ENCODE data around the gene TAS2R60. TPM values are rescaled to one million over a fixed set of nuclear protein-coding genes. Genes with fewer than 3 reads are reported as not detected.

The TAS2R60 gene
- total RNA-seq, 1 experiment from 2014 or later = not detected

- Histone ChIP-seq H4K91ac (ENCODE audit: insufficient read length, low read depth, low read length) (no peak overlapping the region), H2AFZ (ENCODE audit: low read length) (no peak overlapping the region), H2BK20ac (ENCODE audit: low read depth, low read length, poor library complexity, severe bottlenecking) (no peak overlapping the region), H2BK5ac (ENCODE audit: insufficient read length, low read length) (peak overlapping the region; percentile 24), H3K23ac (ENCODE audit: insufficient read length, low read depth, low read length) (no peak overlapping the region), H3K9me3 (ENCODE audit: control insufficient read depth, low read depth, low read length) (no peaks in the 10 kb centered on the region), H3K9ac (ENCODE audit: extremely low read depth, insufficient read length, low read length) (peak overlapping the region; percentile 65), H4K5ac (ENCODE audit: insufficient read length, low read depth, low read length) (no peak overlapping the region), H4K8ac (replicated peaks; ENCODE audit: insufficient read length, low read depth, low read length) (no peak overlapping the region), H3K4me1 (ENCODE audit: insufficient read depth, low read length) (peaks cover 34% of the 10 kb centered on the region), H4K20me1 (ENCODE audit: control insufficient read depth, insufficient read depth, insufficient read length) (no peaks in the 10 kb centered on the region), H3K27me3 (ENCODE audit: insufficient read depth, low read length) (no peaks in the 10 kb centered on the region), H3K14ac (ENCODE audit: insufficient read depth, low read length) (peak overlapping the region; percentile 83; the same call in 1 of the 2 replicates), H3K23me2 (ENCODE audit: insufficient read length, low read depth, low read length, poor library complexity, severe bottlenecking) (peaks cover 10% of the 10 kb centered on the region), H3K79me2 (ENCODE audit: insufficient read depth, low read length) (peaks cover 10% of the 10 kb centered on the region; the same call in 1 of the 2 replicates), H3K79me1 (ENCODE audit: insufficient read depth, low read depth, low read length, poor library complexity, severe bottlenecking) (no peaks in the 10 kb centered on the region), H2BK15ac (ENCODE audit: low read depth, low read length) (no peak overlapping the region), H3K4me2 (ENCODE audit: insufficient read depth, insufficient read length, low read length) (peak overlapping the region; percentile 87), H3K18ac (ENCODE audit: insufficient read length, low read depth, low read length) (peak overlapping the region; percentile 75), H3K27ac (ENCODE audit: insufficient read length, low read depth, low read length) (no peak overlapping the region), H2BK12ac (ENCODE audit: insufficient read length, low read depth, low read length) (no peak overlapping the region), H3K56ac (ENCODE audit: insufficient read length, low read depth, low read length) (no peak overlapping the region), H3T11ph (ENCODE audit: low read length) (no peak overlapping the region), H2BK120ac (ENCODE audit: low read depth, low read length, poor library complexity, severe bottlenecking) (no peak overlapping the region), H2AK5ac (ENCODE audit: insufficient read length, low read length) (no peak overlapping the region), H3K4ac (ENCODE audit: low read depth, low read length) (no peak overlapping the region)
- H3K27me3 Mint-ChIP-seq (ENCODE audit: low read depth) = no peaks in the 10 kb centered on the region
- no peak for TF ChIP-seq CTCF (conservative IDR thresholded peaks at IDR 0.05)
- H3K27ac Mint-ChIP-seq = peak overlapping the region in 2 of 3 experiments; percentile 87 to 96; a peak in 4 of 7 replicates
- no peaks in the 10 kb centered on the region for H3K9me3 Mint-ChIP-seq
- no peak for DNase-seq
- WGBS (ENCODE audit: extremely low coverage, insufficient read length, low lambda C conversion rate) = no CpG with 5 or more reads among the region's 20 CpGs
- peak overlapping the region; percentile 87 to 96 for H3K4me3 Mint-ChIP-seq
- H3K36me3 Mint-ChIP-seq (ENCODE audit: insufficient read depth in 1 of 3, low read depth in 3 of 3) = peaks cover 28 to 31% (median 31%) of the 10 kb centered on the region in 3 experiments
- H3K4me1 Mint-ChIP-seq = peaks cover 80 to 84% of the 10 kb centered on the region in 2 experiments
Measured at GRCh38 chr7:143408252-143408685, 35.0 kb upstream of the TAS2R60 start.
